Omental fat pad (tissue), 4 donors: ENCODE results near the gene COL4A2. TPM values are rescaled to one million over a fixed set of nuclear protein-coding genes. Genes with fewer than 3 reads are reported as not detected.

ENCODE experiments used
- ATAC-seq: fragments of 150-250 bp; one replicate; pipeline ENCODE4 v1.9.1; 2016; ENCODE audit warnings: mild to moderate bottlenecking, moderate library complexity; ENCODE audit not compliant: low FRiP score
- DNase-seq: peaks from one replicate; pipeline ENCODE4 v3.0.0-alpha.2; 2019; ENCODE audit warnings: low spot score
- CTCF ChIP-seq, 3 donors: fragments of 450-650 bp; IDR thresholded peaks; one replicate each; pipeline ENCODE4 v1.5.1; 2016 to 2017; ENCODE audit warnings: antibody characterized with exemption in 3 of 3, mild to moderate bottlenecking in 3 of 3, moderate library complexity in 2 of 3
- total RNA-seq, 4 donors: library from RNA; depleted of rRNA; stranded (reverse); fragments of >200 nt; gene quantifications; one replicate each; pipeline ENCODE4 v1.1.0, GENCODE V29; 2016

The COL4A2 gene
- total RNA-seq, 4 donors from 2014 or later, result 380 to 788 (median 684) TPM

- ATAC-seq (no peak), DNase-seq (no peak)
- no peak for TF ChIP-seq CTCF (IDR thresholded peaks at IDR 0.05)
Measured at GRCh38 chr13:110322828-110323171, 15.7 kb downstream of the COL4A2 start.

GRCh38 chr13:110323172-110323891 lies 16.2 kb downstream of the COL4A2 start:
- DNase-seq (no peak), ATAC-seq (no peak)
- TF ChIP-seq CTCF (IDR thresholded peaks at IDR 0.05), result no peak

- DNase-seq (no peak), ATAC-seq (no peak)
- TF ChIP-seq CTCF (IDR thresholded peaks at IDR 0.05), result no peak
Measured at GRCh38 chr13:110324026-110324749, 17.1 kb downstream of the COL4A2 start.

- TF ChIP-seq CTCF (IDR thresholded peaks at IDR 0.05), result no peak
- DNase-seq, result no peak
- ATAC-seq, result no peak
Measured at GRCh38 chr13:110326263-110326904, 19.3 kb downstream of the COL4A2 start.

- ATAC-seq, result no peak
- TF ChIP-seq CTCF (IDR thresholded peaks at IDR 0.05), result no peak
- no peak for DNase-seq
Measured at GRCh38 chr13:110327051-110327721, 20.1 kb downstream of the COL4A2 start.

GRCh38 chr13:110328573-110328972 lies 21.5 kb downstream of the COL4A2 start:
- DNase-seq, result no peak
- ATAC-seq, result no peak
- no peak for TF ChIP-seq CTCF (IDR thresholded peaks at IDR 0.05)
